Measurements from ENCODE around the gene ATP12A. TPM values are rescaled to one million over a fixed set of nuclear protein-coding genes. Genes with fewer than 3 reads are reported as not detected.

Gene ATP12A
- total RNA-seq, 1 experiment from 2014 or later: 0.47 TPM

DNA sequence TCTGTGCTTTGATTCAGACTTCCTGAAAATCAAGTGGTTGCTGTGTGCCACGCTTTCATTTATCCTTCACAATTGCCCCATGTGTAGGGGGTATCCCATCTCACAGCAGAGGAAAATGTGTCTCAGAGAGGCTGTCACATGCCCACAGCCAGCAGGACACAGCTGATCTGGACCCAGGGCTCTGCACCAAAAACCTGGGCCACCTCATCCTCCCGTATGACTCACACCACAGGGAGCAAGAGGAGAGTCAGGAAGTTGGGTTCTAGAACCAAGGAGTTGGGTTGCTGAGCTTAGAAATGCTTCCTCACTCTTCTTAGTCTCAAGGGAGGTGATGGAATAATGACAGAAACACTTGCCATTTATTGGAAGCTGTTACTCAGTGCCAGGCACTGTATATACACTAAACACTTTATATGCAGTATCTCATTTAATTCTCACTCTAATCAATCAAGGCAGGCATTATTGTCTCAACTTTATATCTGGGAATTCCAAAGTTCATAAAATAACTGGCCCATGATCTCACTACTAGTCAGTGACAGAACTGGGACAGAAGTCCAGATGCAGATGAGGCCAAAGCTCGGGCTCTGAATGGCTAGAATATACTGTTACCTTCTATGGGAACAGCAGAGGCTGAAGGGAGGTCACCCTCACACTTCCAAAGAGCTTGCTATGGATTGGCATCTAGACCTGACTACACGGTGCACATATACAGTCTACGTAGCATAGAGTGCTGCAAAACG lies 47.7 kb upstream of the ATP12A start:
- no peak overlapping the region for H3K4me3 ChIP-seq (ENCODE audit: low read depth, low read length, poor library complexity, severe bottlenecking)
- CTCF ChIA-PET: no interaction called here
- no peaks in the 10 kb centered on the region for H3K9me3 ChIP-seq (ENCODE audit: low read depth, low read length, poor library complexity, severe bottlenecking)
- POLR2A ChIA-PET (ENCODE audit: low non-redundant PET): no interaction called here
- no peak for TF ChIP-seq CTCF (conservative IDR thresholded peaks at IDR 0.05; ENCODE audit: low read depth, low read length)
- TF ChIP-seq EZH2 (IDR thresholded peaks at IDR 0.05; ENCODE audit: borderline replicate concordance, low read depth, low read length, poor library complexity, severe bottlenecking): no peak
- no peaks in the 10 kb centered on the region for H3K36me3 ChIP-seq (ENCODE audit: insufficient read depth, low read length, poor library complexity, severe bottlenecking)
- peaks cover 18% of the 10 kb centered on the region for H3K4me1 ChIP-seq (ENCODE audit: insufficient read depth, low read length, poor library complexity, severe bottlenecking)
- no peak for DNase-seq (ENCODE audit: low spot score)
- H3K27me3 ChIP-seq (replicated peaks; ENCODE audit: insufficient read depth, low read depth, low read length, poor library complexity): no peaks in the 10 kb centered on the region
- H3K27ac ChIP-seq (ENCODE audit: low read depth, low read length, poor library complexity, severe bottlenecking): no peak overlapping the region
- BruUV-seq (replicated peaks): no TSS peak
- intact Hi-C loops (cut with micrococcal nuclease; ENCODE audit: unreplicated experiment): no loop called here

GRCh38 chr13:24636776-24637175 lies 43.4 kb upstream of the ATP12A start:
- H3K27me3 ChIP-seq (replicated peaks; ENCODE audit: insufficient read depth, low read depth, low read length, poor library complexity): no peaks in the 10 kb centered on the region
- TF ChIP-seq EZH2 (IDR thresholded peaks at IDR 0.05; ENCODE audit: borderline replicate concordance, low read depth, low read length, poor library complexity, severe bottlenecking) (no peak), CTCF (conservative IDR thresholded peaks at IDR 0.05; ENCODE audit: low read depth, low read length) (no peak)
- H3K4me1 ChIP-seq (ENCODE audit: insufficient read depth, low read length, poor library complexity, severe bottlenecking): no peaks in the 10 kb centered on the region
- H3K9me3 ChIP-seq (ENCODE audit: low read depth, low read length, poor library complexity, severe bottlenecking): no peaks in the 10 kb centered on the region
- no peak overlapping the region for H3K27ac ChIP-seq (ENCODE audit: low read depth, low read length, poor library complexity, severe bottlenecking)
- CTCF ChIA-PET: no interaction called here
- DNase-seq (ENCODE audit: low spot score): no peak
- no peaks in the 10 kb centered on the region for H3K36me3 ChIP-seq (ENCODE audit: insufficient read depth, low read length, poor library complexity, severe bottlenecking)
- intact Hi-C loops (cut with micrococcal nuclease; ENCODE audit: unreplicated experiment): no loop called here
- no peak overlapping the region for H3K4me3 ChIP-seq (ENCODE audit: low read depth, low read length, poor library complexity, severe bottlenecking)
- no TSS peak for BruUV-seq (replicated peaks)
- POLR2A ChIA-PET (ENCODE audit: low non-redundant PET): no interaction called here

GRCh38 chr13:24638096-24638495 lies 42.1 kb upstream of the ATP12A start:
- H3K27ac ChIP-seq (ENCODE audit: low read depth, low read length, poor library complexity, severe bottlenecking): no peak overlapping the region
- H3K4me1 ChIP-seq (ENCODE audit: insufficient read depth, low read length, poor library complexity, severe bottlenecking): no peaks in the 10 kb centered on the region
- H3K4me3 ChIP-seq (ENCODE audit: low read depth, low read length, poor library complexity, severe bottlenecking): no peak overlapping the region
- intact Hi-C loops (cut with micrococcal nuclease; ENCODE audit: unreplicated experiment): no loop called here
- CTCF ChIA-PET: no interaction called here
- H3K9me3 ChIP-seq (ENCODE audit: low read depth, low read length, poor library complexity, severe bottlenecking): no peaks in the 10 kb centered on the region
- H3K27me3 ChIP-seq (replicated peaks; ENCODE audit: insufficient read depth, low read depth, low read length, poor library complexity): no peaks in the 10 kb centered on the region
- POLR2A ChIA-PET (ENCODE audit: low non-redundant PET): no interaction called here
- TF ChIP-seq EZH2 (IDR thresholded peaks at IDR 0.05; ENCODE audit: borderline replicate concordance, low read depth, low read length, poor library complexity, severe bottlenecking) (no peak), CTCF (conservative IDR thresholded peaks at IDR 0.05; ENCODE audit: low read depth, low read length) (no peak)
- BruUV-seq (replicated peaks): no TSS peak
- H3K36me3 ChIP-seq (ENCODE audit: insufficient read depth, low read length, poor library complexity, severe bottlenecking): no peaks in the 10 kb centered on the region
- DNase-seq (ENCODE audit: low spot score): no peak

Data from A673 (cell line).